GM21825 (cell line): ENCODE data around the gene UMODL1.
"Not testable (repeated sequence)": the region's sequence is repeated elsewhere in the genome, so short reads cannot be mapped to it uniquely, and the experiment has no call there.

ENCODE experiments used
- ATAC-seq: cut with Tn5 transposase; IDR thresholded peaks from one replicate; pipeline ENCODE4 v1.9.1; 2021; ENCODE audit warnings: mild to moderate bottlenecking, moderate library complexity; ENCODE audit not compliant: unreplicated experiment

UMODL1 gene

DNA sequence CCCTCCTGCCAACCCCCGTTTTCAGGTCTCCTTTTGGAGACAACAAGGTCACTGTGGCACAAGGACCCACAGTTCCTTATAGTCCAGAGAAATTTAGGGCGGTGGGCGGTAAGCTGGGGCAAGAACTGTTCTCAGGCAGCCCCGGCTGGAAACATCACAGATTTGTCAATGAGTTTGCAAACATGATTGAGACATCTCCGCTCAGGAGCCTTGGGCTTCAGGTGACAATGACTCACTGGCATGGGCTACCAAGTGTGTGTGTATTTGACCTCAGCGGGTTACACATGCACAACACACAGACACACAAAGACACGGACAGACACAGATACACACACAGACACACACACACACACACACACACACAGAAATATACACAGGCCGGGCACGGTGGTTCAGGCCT is 89.6 kb downstream of the UMODL1 start:
- ATAC-seq, result no peak

DNA sequence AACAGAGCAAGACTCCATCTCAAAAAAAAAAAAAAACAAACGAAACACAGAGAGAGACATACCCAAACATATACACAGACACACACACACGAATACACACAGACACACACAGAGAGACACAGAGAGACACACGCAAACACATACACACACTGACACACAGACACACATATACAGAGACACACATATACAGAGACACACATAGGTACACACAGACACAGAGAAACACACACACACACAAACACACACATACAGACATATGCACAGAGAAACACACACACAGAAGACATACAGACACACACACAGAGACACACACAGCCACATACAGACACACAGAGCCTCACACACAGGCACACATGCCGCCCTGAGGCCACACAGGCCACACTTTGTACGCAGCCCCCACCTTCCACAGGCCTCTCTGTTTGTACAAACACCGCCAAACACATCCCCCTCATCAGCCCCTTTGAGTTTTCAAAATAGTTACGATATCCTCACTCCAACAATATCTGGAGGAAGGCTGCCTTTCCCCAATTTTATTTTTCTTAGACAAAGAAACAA is 90.4 kb downstream of the UMODL1 start:
- no peak for ATAC-seq

- ATAC-seq, result no peak
These were observed 91.0 kb downstream of the UMODL1 start for GRCh38 chr21:42161956-42162681.

DNA sequence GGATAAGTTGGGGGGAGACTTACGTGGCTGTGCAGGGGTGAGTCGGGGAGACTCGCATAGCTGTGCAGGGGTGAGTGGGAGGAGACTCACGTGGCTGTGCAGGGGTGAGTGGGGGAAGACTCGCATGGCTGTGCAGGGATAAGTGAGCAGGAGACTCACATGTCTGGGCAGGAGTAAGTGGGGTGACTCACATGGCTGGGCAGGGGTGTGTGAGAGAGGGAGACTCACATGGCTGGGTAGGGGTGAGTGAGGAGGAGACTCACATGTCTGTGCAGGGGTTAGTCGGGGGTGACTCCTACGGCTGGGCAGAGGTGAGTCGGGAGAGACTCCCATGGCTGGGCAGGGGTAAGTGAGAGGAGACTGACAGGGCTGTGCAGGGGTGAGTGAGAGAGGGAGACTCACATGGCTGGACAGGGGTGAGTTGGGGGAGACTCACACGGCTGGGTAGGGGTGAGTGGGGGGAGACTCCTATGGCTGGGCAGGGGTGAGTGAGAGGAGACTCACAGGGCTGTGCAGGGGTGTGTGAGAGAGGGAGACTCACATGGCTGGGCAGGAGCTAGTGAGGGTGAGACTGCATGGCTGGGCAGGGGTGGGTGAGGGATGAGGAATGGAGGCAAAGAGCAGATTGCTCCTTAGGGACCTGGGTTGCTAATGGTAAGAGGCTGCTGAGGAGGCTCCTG is 91.9 kb downstream of the UMODL1 start:
- no peak for ATAC-seq

GRCh38 chr21:42163511-42163863 is 92.4 kb downstream of the UMODL1 start:
- ATAC-seq, result no peak

GRCh38 chr21:42164064-42164789 is 93.1 kb downstream of the UMODL1 start:
- ATAC-seq, result no peak

GRCh38 chr21:42164818-42165217 is 93.7 kb downstream of the UMODL1 start:
- no peak for ATAC-seq

DNA sequence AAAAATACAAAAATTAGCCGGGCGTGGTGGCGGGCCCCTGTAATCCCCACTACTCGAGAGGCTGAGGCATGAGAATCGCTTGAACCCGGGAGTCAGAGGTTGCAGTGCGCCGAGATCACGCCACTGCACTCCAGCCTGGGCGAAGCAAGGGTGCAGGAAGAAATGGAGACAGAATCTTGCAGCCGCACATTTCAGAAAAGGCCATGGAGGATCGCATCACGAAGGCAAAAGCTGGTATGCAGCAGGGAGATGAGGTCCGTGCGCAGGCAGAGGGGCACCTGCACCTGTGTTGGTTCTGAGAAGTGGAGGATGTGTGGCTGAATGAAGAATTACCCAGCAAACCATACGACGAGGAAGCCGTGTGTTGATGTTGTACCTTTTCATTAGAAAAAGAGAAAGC is 94.8 kb downstream of the UMODL1 start:
- ATAC-seq, result no peak

GRCh38 chr21:42169758-42170157 is 98.6 kb downstream of the UMODL1 start:
- ATAC-seq, result no peak

DNA sequence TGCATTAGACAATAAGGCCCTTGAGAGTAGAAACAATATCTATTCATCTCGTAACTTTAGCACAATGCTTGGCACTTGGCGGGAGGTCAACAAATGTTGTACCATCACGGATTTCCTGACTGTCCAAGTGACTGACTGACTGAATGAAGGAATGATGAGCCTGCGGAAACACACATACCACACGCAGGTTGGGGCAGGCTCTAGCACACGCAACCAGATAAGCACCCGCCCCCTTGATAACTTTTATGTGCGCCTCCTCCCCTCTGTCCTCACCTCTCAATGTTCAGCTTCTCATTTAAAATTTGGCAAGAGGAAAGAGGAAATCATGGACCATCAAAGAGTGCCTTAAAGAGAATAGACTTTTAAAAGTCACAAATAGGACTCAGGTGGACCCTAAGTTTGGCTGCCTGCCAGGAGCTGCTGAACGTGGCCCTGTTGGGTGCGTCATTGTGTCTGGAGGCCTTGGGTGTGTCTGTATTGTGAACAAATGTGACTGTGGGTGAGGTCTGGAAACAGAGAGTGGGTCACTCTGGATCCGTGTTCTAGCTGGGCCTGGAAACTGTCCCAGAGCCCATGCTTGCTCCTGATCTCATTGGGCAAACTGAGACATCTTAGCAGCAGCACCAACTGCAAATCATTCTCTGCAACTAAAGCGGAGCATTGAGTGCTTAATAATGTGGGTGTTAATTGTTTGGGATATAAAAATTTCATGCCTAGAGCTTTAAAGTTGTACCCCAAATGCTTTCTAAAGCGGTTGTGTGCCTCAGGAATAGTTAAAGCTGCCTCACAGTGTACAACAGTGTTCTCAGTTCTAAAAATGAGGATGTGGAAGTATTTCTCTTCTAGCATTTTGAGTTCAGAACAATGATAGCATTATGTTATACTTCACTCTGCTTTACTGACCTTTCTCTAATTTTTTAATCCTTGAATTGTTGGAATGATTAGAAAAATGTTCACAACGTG is 100.3 kb downstream of the UMODL1 start:
- no peak for ATAC-seq

- no peak for ATAC-seq
These were observed 101.7 kb downstream of the UMODL1 start for GRCh38 chr21:42172596-42173483.

GRCh38 chr21:42174173-42174572 is 103.1 kb downstream of the UMODL1 start:
- ATAC-seq, result no peak

- ATAC-seq, result no peak
These were observed 104.1 kb downstream of the UMODL1 start for GRCh38 chr21:42175110-42175710.

DNA sequence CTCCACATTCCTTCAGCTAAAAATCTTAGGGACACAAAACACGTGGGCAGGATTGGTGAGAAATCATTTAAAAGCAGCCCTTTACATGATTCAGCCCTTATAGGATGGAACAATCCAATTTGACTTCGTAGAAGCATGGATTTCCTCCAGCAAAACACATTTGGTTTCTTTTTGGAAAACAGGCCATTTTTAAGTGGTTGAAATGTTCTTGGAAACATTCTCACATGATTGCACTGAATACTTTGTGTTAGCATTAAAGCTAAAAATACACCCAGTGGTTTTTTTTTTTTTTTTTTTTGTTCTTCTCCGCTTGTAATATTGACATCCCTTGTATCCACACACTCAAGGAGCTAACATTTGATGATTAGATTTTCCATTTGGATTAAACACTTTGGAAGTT is 105.7 kb downstream of the UMODL1 start:
- no peak for ATAC-seq

- ATAC-seq, result no peak
These were observed 108.2 kb downstream of the UMODL1 start for GRCh38 chr21:42179316-42179715.

DNA sequence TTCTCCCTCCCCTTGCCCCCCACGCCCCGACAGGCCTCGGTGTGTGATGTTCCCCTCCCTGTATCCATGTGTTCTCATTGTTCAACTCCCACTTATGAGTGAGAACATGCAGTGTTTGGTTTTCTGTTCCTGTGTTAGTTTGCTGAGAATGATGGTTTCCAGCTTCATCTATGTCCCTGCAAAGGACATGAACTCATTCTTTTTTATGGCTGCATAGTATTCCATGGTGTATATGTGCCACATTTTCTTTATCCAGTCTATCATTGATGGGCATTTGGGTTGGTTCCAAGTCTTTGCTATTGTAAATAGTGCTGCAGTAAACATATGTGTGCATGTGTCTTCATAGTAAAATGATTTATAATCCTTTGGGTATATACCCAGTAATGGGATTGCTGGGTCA is 108.9 kb downstream of the UMODL1 start:
- not testable (repeated sequence) for ATAC-seq

- no peak for ATAC-seq
These were observed 111.7 kb downstream of the UMODL1 start for GRCh38 chr21:42182713-42183371.

DNA sequence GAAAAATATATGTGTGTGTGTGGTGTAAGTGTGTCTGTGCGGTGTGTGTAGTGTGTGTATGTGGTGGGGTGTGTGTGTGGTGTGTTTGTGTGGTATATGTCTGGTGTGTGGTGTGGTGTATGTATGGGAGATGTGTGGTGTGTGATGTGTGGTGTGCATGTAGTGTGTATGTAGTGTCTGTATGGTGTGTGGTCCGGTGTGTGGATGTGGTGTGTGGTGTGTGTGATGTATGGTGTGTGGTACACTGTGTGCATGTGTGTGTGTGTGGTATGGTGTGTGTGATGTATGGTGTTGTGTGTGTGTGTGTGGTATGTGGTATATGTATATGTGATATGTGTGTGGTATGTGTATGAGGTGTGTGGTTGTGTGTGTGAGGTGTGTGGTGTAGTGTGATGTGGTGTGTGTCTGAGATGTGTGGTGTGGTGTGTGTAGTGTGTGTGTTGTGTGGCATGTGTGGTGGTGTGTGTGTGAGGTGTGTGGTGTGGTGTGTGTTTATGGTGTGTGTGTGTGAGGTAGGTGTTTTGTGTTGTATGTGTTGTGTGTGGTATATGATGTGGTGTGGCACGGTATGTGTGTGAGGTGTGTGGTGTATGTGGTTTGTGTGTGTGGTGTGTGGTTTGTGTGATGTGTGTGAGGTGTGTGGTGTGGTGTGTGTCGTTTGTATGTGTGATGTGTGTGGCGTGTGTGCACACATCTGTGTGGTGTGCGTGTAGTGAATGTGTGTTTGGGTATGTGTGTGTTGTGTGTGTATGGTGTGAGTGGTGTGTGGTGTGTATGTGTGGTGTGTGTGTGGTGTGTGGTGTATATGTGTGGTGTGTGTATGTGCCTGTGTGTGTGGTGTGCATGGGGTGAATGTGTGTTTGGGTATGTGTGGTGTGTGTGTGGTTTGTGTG is 112.5 kb downstream of the UMODL1 start:
- no peak for ATAC-seq
